Panc1 (cell line): ENCODE results near the gene ZFR2. TPM values are rescaled to one million over a fixed set of nuclear protein-coding genes. Genes with fewer than 3 reads are reported as not detected.

ENCODE experiments used
- ATAC-seq: fragments of 200-7000 bp; cut with Tn5 transposase; 2 replicates; pipeline ENCODE4 v1.9.1; 2020; ENCODE audit warnings: mild to moderate bottlenecking, moderate library complexity
- BruUV-seq: library from RNA; stranded (reverse); fragments of 400-500 nt; replicated peaks from 2 replicates; lab custom pipeline; 2021; lab: Mats Ljungman, UMichigan
- CTCF ChIA-PET: fragments of 300-600 bp; sonication (Branson Sonifier 250); formaldehyde crosslinking; loops from one replicate; lab custom pipeline; 2022; ENCODE audit warnings: antibody characterized with exemption; lab: Charles Lee
- POLR2A ChIA-PET: fragments of 300-600 bp; sonication (Branson Sonifier 250); formaldehyde crosslinking; loops from one replicate; lab custom pipeline; 2022; ENCODE audit warnings: antibody characterized with exemption; lab: Charles Lee
- DNase-seq: peaks from one replicate; pipeline ENCODE4 v3.0.0-alpha.2; 2010; ENCODE audit warnings: low read depth, low spot score
- H3K27ac ChIP-seq: 2 replicates; pipeline ENCODE4 v1.5.1; 2011; ENCODE audit warnings: mild to moderate bottlenecking, low read length, inconsistent platforms
- H3K27me3 ChIP-seq: fragments of 200-500 bp; sonication (Bioruptor generic); 2 replicates; pipeline ENCODE4 v1.6.0; 2014; ENCODE audit warnings: low read length, inconsistent platforms; ENCODE audit not compliant: control insufficient read depth, insufficient read depth
- H3K36me3 ChIP-seq: fragments of 200-500 bp; sonication (Bioruptor generic); 2 replicates; pipeline ENCODE4 v1.5.1; 2014; ENCODE audit warnings: inconsistent platforms, mild to moderate bottlenecking, low read length, moderate library complexity; ENCODE audit not compliant: control insufficient read depth, insufficient read depth
- H3K4me1 ChIP-seq: 2 replicates; pipeline ENCODE4 v1.5.1; 2011; ENCODE audit warnings: inconsistent platforms, mild to moderate bottlenecking, low read length, moderate library complexity; ENCODE audit not compliant: control insufficient read depth, insufficient read depth
- H3K4me3 ChIP-seq, 2 experiments: 2 replicates each; pipeline ENCODE4 v1.5.1; 2011 to 2012; ENCODE audit warnings: low read depth in 2 of 2, low read length in 2 of 2, mild to moderate bottlenecking in 2 of 2, inconsistent platforms in 1 of 2, moderate library complexity in 1 of 2
- H3K9me3 ChIP-seq: fragments of 200-500 bp; sonication (Bioruptor generic); 2 replicates; pipeline ENCODE4 v1.5.1; 2014; ENCODE audit warnings: low read depth, mild to moderate bottlenecking, inconsistent platforms, low read length, moderate library complexity; ENCODE audit not compliant: control insufficient read depth, insufficient read depth
- CTCF ChIP-seq: fragments of 450-650 bp; IDR thresholded peaks from 2 replicates; pipeline ENCODE4 v1.5.1; 2017; ENCODE audit warnings: mild to moderate bottlenecking
- POLR2AphosphoS5 ChIP-seq: IDR thresholded peaks from 2 replicates; pipeline ENCODE4 v1.6.1; 2012; ENCODE audit warnings: mild to moderate bottlenecking, low read depth, low read length, moderate library complexity
- REST ChIP-seq, 2 experiments: IDR thresholded peaks; 2 replicates each; pipeline ENCODE4 v1.6.1; 2011 to 2012; ENCODE audit warnings: low read depth in 2 of 2, control low read depth in 1 of 2, low read length in 1 of 2, mild to moderate bottlenecking in 1 of 2, moderate library complexity in 1 of 2; ENCODE audit not compliant: insufficient read depth in 1 of 2
- SIN3A ChIP-seq: IDR thresholded peaks from 2 replicates; pipeline ENCODE4 v1.6.1; 2012; ENCODE audit warnings: low read depth, mild to moderate bottlenecking, low read length, moderate library complexity, borderline replicate concordance; ENCODE audit not compliant: insufficient read depth
- TCF7L2 ChIP-seq: IDR thresholded peaks from 2 replicates; pipeline ENCODE4 v1.6.1; 2011; ENCODE audit warnings: mild to moderate bottlenecking, low read depth, low read length, inconsistent platforms
- in situ Hi-C: cut with HindIII; loops from 2 replicates; pipeline ENCODE4 v1.10.0; 2016; ENCODE audit warnings: low sequenced_read_pairs, low pct_unique_long_range_greater_than_20kb
- intact Hi-C: fragments of 100-400 bp; cut with micrococcal nuclease; formaldehyde crosslinking; loops from one replicate; pipeline ENCODE4 v1.10.0; 2022; ENCODE audit not compliant: unreplicated experiment
- total RNA-seq: library from RNA; stranded (reverse); gene quantifications from one replicate; pipeline ENCODE4 v1.2.1, GENCODE V29; 2021; ENCODE audit not compliant: unreplicated experiment

ZFR2 gene
- total RNA-seq, 1 experiment from 2014 or later, result 0.74 TPM

- in situ Hi-C loops, result no loop called here
These were observed 93.5 kb downstream of the ZFR2 start for GRCh38 chr19:3775374-3775711.

GRCh38 chr19:3774621-3775373 is 94.0 kb downstream of the ZFR2 start:
- DNase-seq (no peak), ATAC-seq (no peak)
- CTCF ChIA-PET, result no interaction called here
- POLR2A ChIA-PET, result interaction anchor here (0.5 kb wide), 1 partner anchor 58 kb away, joined by 7 read pairs; no protein-coding TSS in a partner anchor
- Histone ChIP-seq H3K27me3 (no peaks in the 10 kb centered on the region), H3K4me3 (no peak overlapping the region), H3K27ac (no peak overlapping the region), H3K4me1 (no peaks in the 10 kb centered on the region), H3K9me3 (no peaks in the 10 kb centered on the region), H3K36me3 (no peaks in the 10 kb centered on the region)
- TF ChIP-seq POLR2AphosphoS5, result no peak
- no peak for TF ChIP-seq REST (IDR thresholded peaks at IDR 0.05; ENCODE audit: insufficient read depth in 1 of 2, low read depth in 2 of 2, low read length in 1 of 2)
- no peak for TF ChIP-seq CTCF
- TF ChIP-seq SIN3A, result no peak
- no peak for TF ChIP-seq TCF7L2
- no TSS peak for BruUV-seq
- intact Hi-C loops (no loop called here), in situ Hi-C loops (no loop called here)

More at GRCh38 chr19:3775374-3775711, 93.5 kb downstream of the ZFR2 start:
- Histone ChIP-seq H3K36me3 (no peaks in the 10 kb centered on the region), H3K4me3 (no peak overlapping the region), H3K4me1 (no peaks in the 10 kb centered on the region), H3K9me3 (no peaks in the 10 kb centered on the region), H3K27me3 (no peaks in the 10 kb centered on the region), H3K27ac (no peak overlapping the region)
- no TSS peak for BruUV-seq
- TF ChIP-seq POLR2AphosphoS5 (no peak), SIN3A (no peak), CTCF (no peak), TCF7L2 (no peak), REST (IDR thresholded peaks at IDR 0.05; ENCODE audit: insufficient read depth in 1 of 2, low read depth in 2 of 2, low read length in 1 of 2) (no peak)
- ATAC-seq, result no peak
- CTCF ChIA-PET, result interaction anchor here (0.6 kb wide), 1 partner anchor 83 kb away, joined by 3 read pairs; no protein-coding TSS in a partner anchor
- intact Hi-C loops, result no loop called here
- no peak for DNase-seq
- POLR2A ChIA-PET, result no interaction called here
